SW 1271 (cell line): ENCODE data around the gene CBL.
A peak's percentile ranks its signal among the peaks of the same experiment; 100 is the strongest.

Experiments
- DNase-seq, 2 experiments: peaks; one replicate each; lab custom pipeline; 2025; lab: John Stamatoyannopoulos, UW

CBL gene

DNA sequence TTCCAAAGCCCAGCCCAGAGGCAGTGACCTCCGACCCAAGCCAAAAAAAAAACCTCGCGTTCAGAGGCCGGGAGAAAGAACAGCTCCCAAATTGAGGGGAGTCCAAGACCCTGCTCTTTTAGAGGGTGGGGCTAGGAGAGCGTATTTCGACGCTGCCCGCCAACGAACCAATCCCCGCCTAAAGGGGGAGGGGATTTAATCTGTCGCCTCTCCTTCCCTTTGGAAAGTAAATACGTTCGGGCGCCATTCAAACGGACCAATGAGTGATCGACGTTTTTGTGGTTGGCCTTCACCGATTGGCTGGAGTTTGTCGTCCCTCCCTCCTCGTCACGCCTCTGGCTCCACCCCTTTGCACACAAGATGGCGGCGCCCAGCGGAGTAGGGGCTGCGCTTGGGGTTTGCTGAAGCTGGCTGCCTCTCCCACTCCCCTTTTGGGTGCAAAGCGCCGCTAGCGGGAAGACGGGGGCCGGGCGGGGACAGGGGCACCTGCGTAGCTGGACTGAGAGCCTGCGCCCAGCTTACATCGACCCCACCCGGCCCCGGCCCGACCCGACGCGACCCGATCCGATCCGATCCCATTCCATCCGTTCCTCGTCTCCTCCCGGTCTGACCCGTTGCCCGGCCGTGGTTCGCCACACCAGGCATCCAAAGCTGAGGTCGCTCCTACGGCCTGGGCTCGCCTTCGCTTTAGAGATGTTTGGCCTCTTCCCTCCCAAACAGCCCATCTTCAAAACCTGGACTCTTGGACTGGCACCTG lies 128.2 kb downstream of the CBL start, which contains the start of gene RNF26:
Gene RNF26, plus strand, starts transcription at position 354 of the 757 bp plus-strand sequence. CDS start 596 bp downstream, outside the sequence.
- peak; percentile 96 to 97 for DNase-seq

GRCh38 chr11:119335091-119335654 lies 129.0 kb downstream of the CBL start:
- no peak for DNase-seq

- no peak for DNase-seq
These were observed 129.8 kb downstream of the CBL start for GRCh38 chr11:119335655-119336543.

GRCh38 chr11:119336744-119337469 lies 130.8 kb downstream of the CBL start:
- no peak for DNase-seq

GRCh38 chr11:119337581-119338317 lies 131.6 kb downstream of the CBL start:
- no peak for DNase-seq

- peak in 1 of 2 experiments; percentile 73 for DNase-seq
These were observed 132.3 kb downstream of the CBL start for GRCh38 chr11:119338318-119338890.

- no peak for DNase-seq
These were observed 132.9 kb downstream of the CBL start for GRCh38 chr11:119338965-119339588.

DNA sequence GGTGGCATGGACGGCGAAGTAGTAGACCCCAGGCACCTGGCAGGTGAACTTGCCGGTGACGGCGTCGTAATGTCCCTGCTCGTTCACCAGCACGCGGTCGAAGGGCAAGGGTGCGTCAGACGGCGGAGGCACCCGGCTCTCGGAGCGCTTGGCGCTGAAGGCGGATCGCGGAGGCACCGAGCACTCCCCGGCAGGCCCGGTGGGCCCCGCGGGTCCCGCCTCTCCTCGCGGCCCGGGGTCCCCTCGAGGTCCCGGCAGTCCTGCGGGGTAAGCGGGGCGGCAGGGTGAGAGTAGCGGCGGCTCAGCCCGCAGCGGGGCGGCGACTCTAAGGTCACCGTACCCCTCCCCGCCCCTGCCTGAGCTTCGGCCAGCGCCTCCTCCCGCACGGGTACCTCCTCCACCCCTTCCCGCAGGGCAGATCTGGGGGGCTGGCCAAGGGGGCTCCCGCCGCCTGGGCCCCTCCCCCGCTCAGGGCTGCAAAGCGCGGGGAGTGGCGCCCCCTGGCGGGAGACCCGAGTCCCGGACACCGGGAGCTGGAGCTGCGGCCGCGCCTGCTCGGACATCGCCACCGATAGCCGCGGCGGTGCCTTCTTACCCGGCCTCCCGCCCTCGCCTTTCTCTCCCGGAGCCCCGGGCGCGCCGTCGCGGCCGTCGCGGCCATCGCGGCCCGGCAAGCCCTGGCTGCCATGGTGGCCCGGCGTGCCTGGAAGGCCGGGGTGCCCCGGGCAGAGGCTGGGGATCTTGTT lies 133.6 kb downstream of the CBL start:
- peak in 1 of 2 experiments; percentile 30 for DNase-seq

GRCh38 chr11:119340335-119341221 lies 134.4 kb downstream of the CBL start, which contains the start of gene C1QTNF5:
TSS of gene C1QTNF5 (minus strand) at chr11:119340883. CDS start at chr11:119340397, 486 bp downstream.
- no peak for DNase-seq

DNA sequence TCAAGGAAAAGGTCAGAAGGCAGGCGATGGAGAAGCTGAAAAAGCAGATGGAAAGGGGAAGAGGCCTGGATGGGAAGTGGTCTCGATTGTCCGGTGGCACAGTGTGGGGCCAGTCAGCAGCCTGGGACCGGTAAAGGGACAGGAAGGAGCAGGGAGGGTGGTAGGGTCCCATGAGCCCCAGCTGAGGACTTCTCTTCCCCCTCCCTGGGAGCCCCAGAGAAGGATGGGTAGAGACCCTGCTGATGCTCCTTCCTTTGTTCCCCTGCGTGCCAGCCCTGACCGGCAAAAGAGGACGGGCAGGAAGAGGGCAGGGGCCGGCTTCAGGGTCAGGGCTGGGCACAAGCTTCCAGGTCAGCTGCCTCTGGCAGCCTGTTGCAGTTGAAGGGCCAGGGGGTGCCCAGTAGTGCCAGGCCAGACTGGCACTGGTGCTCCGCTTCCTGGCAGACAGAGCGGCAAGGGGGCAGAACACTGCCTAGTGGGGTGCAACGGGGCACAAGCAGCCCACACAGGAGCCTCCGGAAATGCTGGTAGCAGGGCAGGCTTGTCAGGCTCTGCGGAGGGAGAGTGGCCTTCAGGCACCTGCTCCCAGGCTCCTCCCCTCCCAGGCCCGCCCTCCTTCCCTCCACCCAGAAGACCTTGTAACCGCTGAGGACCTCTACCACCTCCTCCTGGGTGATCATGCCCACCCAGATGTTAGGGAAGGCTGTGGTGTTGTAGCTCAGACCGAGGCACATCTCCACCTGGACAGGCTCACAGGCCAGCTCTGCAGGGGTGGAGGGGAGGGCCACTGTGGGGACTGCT lies 135.3 kb downstream of the CBL start:
- DNase-seq, result no peak

DNA sequence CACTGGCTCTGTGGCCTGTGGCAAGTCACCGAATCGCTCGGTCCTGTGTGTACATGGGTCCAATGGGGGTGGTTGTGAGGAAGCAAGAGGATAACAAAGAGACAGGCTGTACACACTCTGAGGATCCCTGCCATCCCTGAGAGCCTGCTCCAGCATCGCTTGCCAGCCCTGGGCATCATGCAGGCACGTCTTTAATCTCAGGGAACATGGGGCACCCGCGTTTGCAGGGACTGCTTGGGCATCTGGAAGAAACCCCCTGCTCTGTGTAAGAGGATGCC lies 135.8 kb downstream of the CBL start:
- no peak for DNase-seq

DNA sequence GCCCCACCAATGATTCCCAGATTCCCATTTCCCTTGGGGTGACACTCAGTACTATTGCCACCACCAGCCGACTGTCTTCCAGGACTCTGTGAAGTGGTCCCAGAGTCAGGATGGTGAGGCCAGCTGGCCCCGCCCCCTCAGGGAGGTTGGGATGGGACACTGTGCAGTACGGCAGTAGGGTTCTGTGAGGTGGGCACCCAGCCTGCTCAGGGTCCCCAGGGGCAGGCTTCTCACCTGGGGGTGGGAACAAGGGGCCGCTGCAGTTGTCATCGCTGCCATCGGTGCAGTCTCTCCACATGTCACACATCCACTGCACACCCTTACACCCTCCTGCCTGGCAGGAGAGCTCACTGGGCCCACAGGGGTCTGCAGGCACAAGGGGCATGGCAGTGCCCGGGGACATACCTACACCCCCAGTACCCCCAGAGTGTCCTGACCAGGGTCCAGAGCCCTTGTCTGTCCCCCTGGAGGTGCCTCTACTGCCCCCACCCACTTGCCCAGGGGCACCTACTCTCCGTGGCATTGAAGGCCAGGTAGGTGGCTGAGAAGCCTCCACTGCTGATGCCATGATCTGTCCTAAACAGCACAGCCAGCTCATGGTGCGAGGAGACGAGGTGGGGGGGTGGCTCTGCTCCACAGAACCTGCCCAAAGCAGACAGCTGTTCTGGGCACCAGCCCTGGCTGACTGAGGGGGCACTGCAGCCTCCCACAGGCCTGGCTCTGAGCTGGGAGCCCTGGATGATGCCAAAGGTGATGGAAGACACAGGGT lies 136.4 kb downstream of the CBL start:
- no peak for DNase-seq

DNA sequence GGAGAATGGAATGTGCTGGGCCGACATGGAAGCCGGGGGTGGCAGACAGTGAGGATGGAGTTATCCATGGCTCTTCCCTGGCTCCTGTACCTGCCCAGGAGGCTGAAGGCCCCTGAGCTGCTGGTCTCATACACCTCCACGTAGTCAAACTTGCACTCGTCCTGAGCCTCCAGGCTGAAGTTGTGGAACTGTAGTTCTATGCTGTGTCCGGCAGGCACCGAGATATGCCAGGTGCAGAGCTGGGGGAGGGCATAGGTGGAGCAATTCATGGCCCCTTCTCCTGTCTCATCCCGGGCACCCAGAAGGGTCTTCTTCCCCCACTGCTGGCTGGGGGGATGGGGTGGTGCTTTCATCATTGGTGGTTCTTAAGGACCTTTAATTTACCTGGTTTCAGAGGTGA lies 137.6 kb downstream of the CBL start:
- DNase-seq, result no peak

GRCh38 chr11:119344291-119345010 lies 138.3 kb downstream of the CBL start:
- DNase-seq, result no peak

- DNase-seq, result no peak
These were observed 139.5 kb downstream of the CBL start for GRCh38 chr11:119345685-119346084.

- DNase-seq, result no peak
These were observed 140.5 kb downstream of the CBL start, which contains the start of gene MFRP for GRCh38 chr11:119346605-119347004. TSS of gene MFRP (minus strand) at chr11:119346705. CDS start at chr11:119346513, 192 bp downstream.
